Cardiac atrium fibroblast (primary cell): ENCODE measurements around the gene DNASE1L3. TPM values are rescaled to one million over a fixed set of nuclear protein-coding genes. Genes with fewer than 3 reads are reported as not detected.

Source experiments
- total RNA-seq: library from RNA; depleted of rRNA; stranded (reverse); fragments of >200 nt; gene quantifications from 2 replicates; pipeline ENCODE4 v1.2.3, GENCODE V29; 2015

DNASE1L3 gene
- total RNA-seq = 0.97 and 2.2 TPM in 2 replicates

DNA sequence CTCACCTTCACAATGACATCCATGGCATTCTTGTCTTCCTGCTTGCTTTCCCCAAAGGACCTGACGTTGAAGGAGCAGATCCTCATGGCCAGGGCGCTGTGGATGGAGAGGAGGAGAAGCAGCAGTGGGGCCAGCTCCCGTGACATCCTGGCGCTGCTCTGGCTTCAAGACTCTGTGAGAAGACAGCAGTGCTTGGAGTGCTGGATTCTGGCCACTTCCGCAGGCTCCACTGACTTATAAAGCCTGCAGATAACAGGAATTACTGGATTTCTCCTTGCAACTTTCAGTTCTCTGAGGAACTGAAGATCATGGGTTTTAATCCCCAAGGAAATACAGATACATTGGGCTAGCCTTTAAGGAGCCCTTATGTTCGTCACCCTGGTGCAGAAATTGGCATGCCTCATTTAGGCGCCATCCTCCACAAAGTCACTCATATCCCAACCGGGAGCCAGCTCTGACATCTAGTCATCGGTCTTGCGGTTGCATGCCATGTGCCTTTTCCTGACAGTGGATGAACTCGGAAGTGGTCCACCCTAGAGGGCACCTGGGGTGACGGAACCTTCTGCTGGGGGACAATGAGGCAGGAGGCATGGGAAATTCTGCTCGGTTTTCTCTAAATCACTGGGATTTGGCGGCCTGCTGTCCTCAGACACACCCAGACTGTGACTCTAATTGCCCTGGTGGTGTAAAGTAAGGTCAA, at the start of gene DNASE1L3:
DNASE1L3 (minus strand) TSS at position 212 of the 700 bp plus-strand sequence; CDS start at position 146, 66 bp downstream.

GRCh38 chr3:58237238-58237940, 26.6 kb upstream of the DNASE1L3 start, which contains the start of gene ABHD6:
Gene ABHD6 (plus strand): TSS chr3:58237792. CDS start chr3:58256587, 18,795 bp downstream.

Other genes with a start within 250 kb of the DNASE1L3 start
- gene FLNB, start 202.6 kb downstream of the DNASE1L3 start, total RNA-seq = 56.9 and 74.2 TPM in 2 replicates
- gene ABHD6, start 26.8 kb upstream of the DNASE1L3 start, total RNA-seq = 5.5 and 6.1 TPM in 2 replicates
- gene RPP14, start 95.3 kb upstream of the DNASE1L3 start, total RNA-seq = 10.7 and 17.5 TPM in 2 replicates
- 4.0 and 9.4 TPM in 2 replicates for gene HTD2, start 95.5 kb upstream of the DNASE1L3 start, total RNA-seq
- gene PXK, start 121.9 kb upstream of the DNASE1L3 start, total RNA-seq = 21.9 and 25.6 TPM in 2 replicates
- 105 and 116 TPM in 2 replicates for gene PDHB, start 222.9 kb upstream of the DNASE1L3 start, total RNA-seq